Karpas-422 (cell line): ENCODE measurements around the gene TRPM2. TPM values are rescaled to one million over a fixed set of nuclear protein-coding genes. Genes with fewer than 3 reads are reported as not detected.

Experiments
- DNase-seq: peaks from one replicate; pipeline ENCODE4 v3.0.0-alpha.2; 2015
- H2AFZ ChIP-seq: fragments of 200-600 bp; sonication (generic); 2 replicates; pipeline ENCODE4 v1.6.1; 2014; ENCODE audit warnings: antibody characterized with exemption, low read length, mixed read lengths
- H3K27ac ChIP-seq: fragments of 200-600 bp; sonication (generic); 2 replicates; pipeline ENCODE4 v1.5.1; 2014; ENCODE audit warnings: mild to moderate bottlenecking, low read length, moderate library complexity
- H3K27me3 ChIP-seq: fragments of 200-600 bp; sonication (generic); 2 replicates; pipeline ENCODE4 v1.6.1; 2014; ENCODE audit warnings: low read length, mixed read lengths
- H3K36me3 ChIP-seq: fragments of 200-600 bp; sonication (generic); 2 replicates; pipeline ENCODE4 v1.6.1; 2014; ENCODE audit warnings: low read length, mixed read lengths; ENCODE audit not compliant: insufficient read depth
- H3K4me1 ChIP-seq: fragments of 200-600 bp; sonication (generic); 2 replicates; pipeline ENCODE4 v1.6.1; 2014; ENCODE audit warnings: mild to moderate bottlenecking, low read length, mixed read lengths
- H3K4me2 ChIP-seq: fragments of 200-600 bp; sonication (generic); 2 replicates; pipeline ENCODE4 v1.6.1; 2014; ENCODE audit warnings: low read length, low read depth, mild to moderate bottlenecking; ENCODE audit not compliant: poor library complexity, severe bottlenecking
- H3K4me3 ChIP-seq: fragments of 200-600 bp; sonication (generic); 2 replicates; pipeline ENCODE4 v1.5.1; 2014; ENCODE audit warnings: mild to moderate bottlenecking, antibody characterized with exemption, low read length, mixed read lengths
- H3K79me2 ChIP-seq: fragments of 200-600 bp; sonication (generic); 2 replicates; pipeline ENCODE4 v1.6.1; 2014; ENCODE audit warnings: mild to moderate bottlenecking, low read length, mixed read lengths
- H3K9ac ChIP-seq: fragments of 200-600 bp; sonication (generic); 2 replicates; pipeline ENCODE4 v1.6.0; 2014; ENCODE audit warnings: low read length
- H3K9me2 ChIP-seq: fragments of 200-600 bp; sonication (generic), shearing (Covaris generic); replicated peaks from 2 replicates; pipeline ENCODE4 v1.6.0; 2014; ENCODE audit warnings: mild to moderate bottlenecking, low read length, moderate library complexity; ENCODE audit not compliant: insufficient read depth
- H3K9me3 ChIP-seq: fragments of 300-700, 200-600 bp; sonication (generic); 2 replicates; pipeline ENCODE4 v1.6.1; 2014; ENCODE audit warnings: low read length, mixed read lengths
- H4K20me1 ChIP-seq: fragments of 200-600 bp; sonication (generic); 2 replicates; pipeline ENCODE4 v1.6.1; 2014; ENCODE audit warnings: mild to moderate bottlenecking, antibody characterized with exemption, low read length, low read depth; ENCODE audit not compliant: insufficient read depth
- total RNA-seq: library from RNA; depleted of rRNA; stranded (reverse); fragments of >200 nt; shearing (Covaris generic); gene quantifications from 2 replicates; pipeline ENCODE4 v1.2.3, GENCODE V29; 2014; ENCODE audit warnings: low replicate concordance

The TRPM2 gene
- total RNA-seq, 1 experiment from 2014 or later, result not detected

DNA sequence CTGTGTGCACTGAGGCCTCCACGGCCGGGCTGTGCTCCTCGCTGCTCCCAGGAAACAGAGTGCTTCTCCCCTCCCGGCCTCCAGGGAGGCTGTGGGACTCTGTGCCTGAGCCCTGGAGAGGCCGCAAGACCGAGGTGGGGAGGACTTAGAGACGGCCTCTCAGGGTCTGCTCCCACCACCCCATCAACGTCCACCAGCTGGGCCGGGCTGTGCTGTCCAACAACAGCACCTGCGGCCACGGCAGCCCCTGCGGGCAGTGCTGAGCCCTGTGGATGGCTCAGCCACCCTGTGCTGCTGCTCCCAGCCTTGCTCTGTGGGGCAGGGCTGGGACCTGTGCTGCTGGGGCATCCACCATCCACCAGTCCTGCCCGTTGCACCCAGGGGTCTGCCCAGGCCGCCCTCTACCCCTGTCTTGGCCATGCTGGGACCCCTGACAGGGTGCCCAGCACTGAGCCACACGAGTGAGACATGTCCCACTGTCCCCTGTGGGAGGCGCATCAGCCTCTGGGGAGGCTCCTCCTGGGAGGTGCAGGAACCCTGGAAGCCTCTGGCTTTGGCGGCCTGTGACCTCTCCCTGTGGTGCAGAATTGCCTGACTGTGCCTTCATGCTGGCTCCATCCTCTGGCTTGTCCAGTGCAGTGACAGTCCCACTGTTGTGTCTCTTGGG, 70.7 kb downstream of the TRPM2 start:
- H3K79me2 ChIP-seq, result no peaks in the 10 kb centered on the region
- H3K9me3 ChIP-seq, result peaks cover 18% of the 10 kb centered on the region
- H3K36me3 ChIP-seq, result no peaks in the 10 kb centered on the region
- no peaks in the 10 kb centered on the region for H3K9me2 ChIP-seq
- no peak overlapping the region for H3K4me3 ChIP-seq
- H3K4me1 ChIP-seq, result no peaks in the 10 kb centered on the region
- H2AFZ ChIP-seq, result no peak overlapping the region
- no peak overlapping the region for H3K9ac ChIP-seq
- H3K27me3 ChIP-seq, result no peaks in the 10 kb centered on the region
- no peaks in the 10 kb centered on the region for H4K20me1 ChIP-seq
- DNase-seq, result no peak
- H3K4me2 ChIP-seq, result no peak overlapping the region
- no peak overlapping the region for H3K27ac ChIP-seq

DNA sequence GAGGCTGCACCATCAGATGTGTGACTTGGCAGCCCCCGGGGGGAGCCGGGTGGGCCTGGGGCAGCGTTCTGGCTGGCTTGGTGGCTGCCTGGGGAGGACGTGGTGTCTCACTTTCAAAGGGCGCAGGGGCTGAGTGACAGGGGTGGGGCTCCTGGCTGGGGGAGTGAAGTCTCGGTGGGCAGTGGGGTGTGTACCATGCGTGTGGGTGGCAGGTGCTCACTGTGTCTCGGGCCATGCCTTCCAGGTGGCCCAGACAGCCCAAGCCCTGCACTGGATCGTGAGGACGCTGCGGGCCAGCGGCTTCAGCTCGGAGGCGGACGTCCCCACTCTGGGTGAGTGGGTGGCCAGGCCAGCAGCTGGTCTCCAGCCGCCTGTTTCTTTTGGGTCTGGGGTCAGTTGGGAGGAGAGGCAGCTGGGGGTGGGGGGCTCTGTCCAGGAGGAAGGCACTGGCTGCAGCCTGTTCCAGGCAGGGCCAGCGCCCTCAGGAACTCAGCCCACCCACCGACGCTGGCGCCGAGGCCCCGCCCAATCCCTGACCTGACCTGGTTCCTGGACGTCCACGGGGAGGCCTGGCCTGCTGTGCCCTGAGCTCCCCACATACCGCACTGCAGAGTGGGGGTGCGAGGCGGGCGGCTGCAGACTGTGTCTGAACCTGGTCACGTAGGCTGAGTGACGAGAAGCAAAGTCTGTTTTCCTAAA, 71.3 kb downstream of the TRPM2 start:
- no peaks in the 10 kb centered on the region for H3K27me3 ChIP-seq
- H3K9me2 ChIP-seq, result no peaks in the 10 kb centered on the region
- no peaks in the 10 kb centered on the region for H3K4me1 ChIP-seq
- H3K79me2 ChIP-seq, result no peaks in the 10 kb centered on the region
- no peak overlapping the region for H2AFZ ChIP-seq
- no peaks in the 10 kb centered on the region for H3K36me3 ChIP-seq
- H3K4me3 ChIP-seq, result no peak overlapping the region
- no peak for DNase-seq
- H3K9ac ChIP-seq, result no peak overlapping the region
- no peak overlapping the region for H3K4me2 ChIP-seq
- H4K20me1 ChIP-seq, result no peaks in the 10 kb centered on the region
- H3K27ac ChIP-seq, result no peak overlapping the region
- H3K9me3 ChIP-seq, result peaks cover 19% of the 10 kb centered on the region

DNA sequence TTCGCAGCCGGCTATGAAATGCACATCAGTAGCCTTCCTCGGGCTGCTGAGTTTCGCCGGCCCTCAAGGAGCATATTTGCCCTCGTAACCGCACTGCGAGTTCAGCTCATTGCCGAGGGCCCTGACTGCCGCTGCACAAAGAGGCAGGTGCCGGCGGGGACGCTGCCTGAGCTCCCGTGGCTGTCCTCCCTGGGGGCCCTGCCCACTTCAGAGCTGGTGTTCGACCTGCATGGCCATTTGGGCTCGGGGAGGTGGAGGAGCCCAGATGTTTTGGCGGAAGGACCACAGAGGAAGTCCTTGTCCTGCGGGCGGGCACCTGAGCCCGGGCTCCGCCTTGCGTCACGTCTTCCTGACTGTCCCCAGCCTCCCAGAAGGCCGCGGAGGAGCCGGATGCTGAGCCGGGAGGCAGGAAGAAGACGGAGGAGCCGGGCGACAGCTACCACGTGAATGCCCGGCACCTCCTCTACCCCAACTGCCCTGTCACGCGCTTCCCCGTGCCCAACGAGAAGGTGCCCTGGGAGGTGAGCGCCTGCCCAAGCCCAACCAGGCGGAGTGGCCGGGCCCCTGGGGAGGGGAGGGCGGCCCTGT, 72.0 kb downstream of the TRPM2 start:
- H2AFZ ChIP-seq, result no peak overlapping the region
- no peak overlapping the region for H3K9ac ChIP-seq

DNA sequence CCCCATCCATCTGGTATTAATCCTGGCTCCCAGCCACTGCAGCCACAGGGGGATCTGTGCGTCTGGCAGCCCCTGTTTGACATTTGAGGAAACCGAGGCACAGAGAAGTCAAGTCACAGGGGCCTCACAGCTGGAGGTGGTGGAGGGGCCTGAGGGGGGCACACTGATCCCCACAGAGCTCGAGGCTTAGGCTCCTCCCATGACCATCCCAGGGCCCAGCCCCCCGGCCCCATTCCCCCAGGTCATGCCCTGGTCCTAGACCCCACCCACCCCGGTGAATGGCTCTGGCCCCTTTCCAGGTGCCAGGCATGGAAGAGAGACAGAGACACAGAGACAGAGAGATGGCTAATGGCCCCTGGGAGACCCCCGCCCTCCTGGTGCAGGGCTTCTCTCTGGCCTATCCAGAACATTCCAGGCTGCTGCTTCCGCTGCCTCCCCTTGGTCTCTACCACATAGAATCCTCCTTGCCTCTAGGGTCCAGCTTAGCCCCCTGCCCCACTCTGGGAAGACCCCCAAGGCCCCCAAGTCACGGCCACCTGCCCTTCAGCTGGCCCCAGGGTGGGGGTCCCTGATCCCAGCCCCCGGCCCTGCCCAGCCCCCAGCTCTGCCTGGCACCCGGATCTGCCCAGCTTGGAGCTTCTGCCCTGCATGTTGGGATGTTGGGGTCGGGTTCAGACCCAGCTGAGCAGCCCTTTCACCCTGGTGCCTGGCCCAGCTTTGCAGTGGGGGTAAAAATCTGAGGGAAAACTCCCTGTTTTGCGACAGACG, 72.7 kb downstream of the TRPM2 start:
- H2AFZ ChIP-seq, result no peak overlapping the region
- H3K27me3 ChIP-seq, result no peaks in the 10 kb centered on the region
- DNase-seq, result no peak
- H3K9ac ChIP-seq, result no peak overlapping the region
- H3K4me1 ChIP-seq, result no peaks in the 10 kb centered on the region
- no peak overlapping the region for H3K27ac ChIP-seq
- no peaks in the 10 kb centered on the region for H3K9me2 ChIP-seq
- no peak overlapping the region for H3K4me3 ChIP-seq
- no peaks in the 10 kb centered on the region for H3K36me3 ChIP-seq
- H3K79me2 ChIP-seq, result no peaks in the 10 kb centered on the region
- H3K4me2 ChIP-seq, result no peak overlapping the region
- H4K20me1 ChIP-seq, result no peaks in the 10 kb centered on the region
- H3K9me3 ChIP-seq, result peaks cover 23% of the 10 kb centered on the region

More for the DNA sequence above, 72.0 kb downstream of the TRPM2 start:
- Histone ChIP-seq H3K9me3 (peaks cover 23% of the 10 kb centered on the region), H3K27ac (no peak overlapping the region), H3K36me3 (no peaks in the 10 kb centered on the region), H4K20me1 (no peaks in the 10 kb centered on the region), H3K4me3 (no peak overlapping the region), H3K4me2 (no peak overlapping the region), H3K9me2 (no peaks in the 10 kb centered on the region), H3K4me1 (no peaks in the 10 kb centered on the region), H3K79me2 (no peaks in the 10 kb centered on the region), H3K27me3 (no peaks in the 10 kb centered on the region)
- no peak for DNase-seq

DNA sequence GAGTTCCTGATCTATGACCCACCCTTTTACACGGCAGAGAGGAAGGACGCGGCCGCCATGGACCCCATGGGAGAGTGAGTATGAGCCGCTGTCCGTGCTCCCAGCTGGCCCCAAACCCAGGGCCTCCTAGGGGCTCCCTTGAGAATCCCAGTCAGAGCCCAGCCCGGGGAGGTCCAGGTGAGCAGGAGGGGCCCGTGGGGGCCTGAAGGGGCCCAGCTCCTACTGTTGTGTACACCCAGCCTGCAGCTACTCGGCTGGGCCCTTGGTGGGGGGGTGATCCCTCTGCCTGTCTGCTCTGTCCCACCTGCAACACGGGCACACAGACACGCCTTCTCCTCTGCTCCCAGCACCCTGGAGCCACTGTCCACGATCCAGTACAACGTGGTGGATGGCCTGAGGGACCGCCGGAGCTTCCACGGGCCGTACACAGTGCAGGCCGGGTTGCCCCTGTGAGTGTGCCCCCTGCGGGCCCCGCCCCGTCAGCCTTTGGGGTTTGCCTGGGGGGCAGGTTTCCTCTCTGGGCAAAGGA, 73.3 kb downstream of the TRPM2 start:
- DNase-seq, result no peak
- no peak overlapping the region for H3K4me2 ChIP-seq
- no peak overlapping the region for H3K4me3 ChIP-seq
- no peaks in the 10 kb centered on the region for H3K79me2 ChIP-seq
- H3K9me3 ChIP-seq, result peaks cover 23% of the 10 kb centered on the region
- H2AFZ ChIP-seq, result no peak overlapping the region
- H3K27ac ChIP-seq, result no peak overlapping the region
- H4K20me1 ChIP-seq, result no peaks in the 10 kb centered on the region
- H3K9ac ChIP-seq, result no peak overlapping the region
- H3K36me3 ChIP-seq, result no peaks in the 10 kb centered on the region
- H3K4me1 ChIP-seq, result no peaks in the 10 kb centered on the region
- no peaks in the 10 kb centered on the region for H3K9me2 ChIP-seq
- no peaks in the 10 kb centered on the region for H3K27me3 ChIP-seq

DNA sequence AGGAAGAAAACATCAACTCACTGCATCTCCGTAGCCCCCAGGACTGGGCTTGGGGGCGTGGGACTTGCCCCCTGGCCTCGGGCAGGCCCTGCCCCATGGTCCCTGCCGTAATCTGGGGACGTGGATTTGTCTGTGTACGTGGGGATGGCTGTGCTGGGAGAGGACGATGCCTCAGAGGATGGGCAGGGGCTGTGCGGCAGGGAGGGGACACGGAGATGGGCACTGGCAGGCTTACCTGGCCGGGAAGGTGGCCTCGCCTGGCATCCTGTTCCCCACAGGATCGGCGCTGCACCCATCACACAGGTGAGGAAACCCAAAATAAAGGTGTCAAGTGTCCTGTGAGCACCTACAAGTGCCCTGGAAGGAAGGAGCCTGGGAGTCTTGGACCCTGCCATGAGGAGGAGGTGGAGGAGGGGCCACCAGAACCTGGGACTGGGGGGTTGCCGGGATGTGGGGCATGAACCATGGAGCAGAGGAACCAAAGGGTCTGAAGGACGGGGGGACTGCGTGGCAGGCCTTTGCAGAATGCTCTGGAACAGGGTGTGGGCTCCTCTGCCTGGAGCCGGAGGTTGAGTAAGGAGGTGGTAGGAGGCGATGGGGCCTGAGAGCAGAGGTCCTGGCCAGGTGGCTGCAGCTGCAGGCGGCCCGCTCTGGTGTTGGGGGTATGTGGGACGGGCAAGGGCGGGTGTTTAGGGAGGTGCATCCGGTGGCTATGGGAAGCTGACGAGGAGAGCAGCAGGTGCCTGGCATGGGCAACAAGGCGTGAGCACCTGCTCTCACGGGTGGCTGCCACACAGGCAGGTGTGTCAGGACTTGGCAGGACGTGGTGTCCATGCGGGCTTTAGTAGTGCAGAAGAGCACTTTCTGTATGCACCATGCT, 74.1 kb downstream of the TRPM2 start:
- no peak for DNase-seq
- H3K4me3 ChIP-seq, result no peak overlapping the region
- no peak overlapping the region for H3K4me2 ChIP-seq
- H3K36me3 ChIP-seq, result no peaks in the 10 kb centered on the region
- no peaks in the 10 kb centered on the region for H3K79me2 ChIP-seq
- H4K20me1 ChIP-seq, result no peaks in the 10 kb centered on the region
- no peaks in the 10 kb centered on the region for H3K9me2 ChIP-seq
- no peaks in the 10 kb centered on the region for H3K4me1 ChIP-seq
- no peak overlapping the region for H3K27ac ChIP-seq
- H3K9me3 ChIP-seq, result peaks cover 23% of the 10 kb centered on the region
- H3K9ac ChIP-seq, result no peak overlapping the region
- no peaks in the 10 kb centered on the region for H3K27me3 ChIP-seq
- H2AFZ ChIP-seq, result no peak overlapping the region

DNA sequence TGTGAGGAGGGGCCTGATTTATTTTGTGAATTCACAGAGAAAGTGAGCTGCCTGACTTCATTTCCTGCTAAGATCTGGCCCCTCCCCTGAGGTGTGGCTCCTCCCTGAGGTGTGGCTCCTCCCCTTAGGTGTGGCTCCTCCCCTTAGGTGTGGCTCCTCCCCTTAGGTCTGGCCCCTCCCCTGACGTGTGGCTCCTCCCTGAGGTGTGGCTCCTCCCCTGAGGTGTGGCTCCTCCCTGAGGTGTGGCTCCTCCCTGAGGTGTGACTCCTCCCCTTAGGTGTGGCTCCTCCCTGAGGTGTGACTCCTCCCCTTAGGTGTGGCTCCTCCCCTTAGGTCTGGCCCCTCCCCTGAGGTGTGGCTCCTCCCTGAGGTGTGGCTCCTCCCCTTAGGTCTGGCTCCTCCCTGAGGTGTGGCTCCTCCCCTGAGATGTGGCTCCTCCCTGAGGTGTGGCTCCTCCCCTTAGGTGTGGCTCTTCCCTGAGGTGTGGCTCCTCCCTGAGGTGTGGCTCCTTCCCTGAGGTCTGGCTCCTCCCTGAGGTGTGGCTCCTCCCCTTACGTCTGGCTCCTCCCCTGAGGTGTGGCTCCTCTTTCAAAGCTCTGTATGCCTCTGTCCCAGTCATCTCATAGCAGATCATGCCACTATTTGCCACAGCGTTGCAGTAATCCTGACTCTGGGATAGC, 75.0 kb downstream of the TRPM2 start:
- no peak overlapping the region for H3K9ac ChIP-seq
- peaks cover 23% of the 10 kb centered on the region for H3K9me3 ChIP-seq
- no peaks in the 10 kb centered on the region for H3K9me2 ChIP-seq
- no peaks in the 10 kb centered on the region for H3K79me2 ChIP-seq
- DNase-seq, result peak; percentile 83
- no peak overlapping the region for H3K27ac ChIP-seq
- H2AFZ ChIP-seq, result no peak overlapping the region
- H3K4me3 ChIP-seq, result no peak overlapping the region
- H3K36me3 ChIP-seq, result no peaks in the 10 kb centered on the region
- H3K4me1 ChIP-seq, result no peaks in the 10 kb centered on the region
- H4K20me1 ChIP-seq, result no peaks in the 10 kb centered on the region
- no peak overlapping the region for H3K4me2 ChIP-seq
- no peaks in the 10 kb centered on the region for H3K27me3 ChIP-seq
